ENCODE measurements around the gene KRTAP12-2. TPM values are rescaled to one million over a fixed set of nuclear protein-coding genes. Genes with fewer than 3 reads are reported as not detected.

The KRTAP12-2 gene
- total and polyA plus RNA-seq, 8 donors, result not detected

DNA sequence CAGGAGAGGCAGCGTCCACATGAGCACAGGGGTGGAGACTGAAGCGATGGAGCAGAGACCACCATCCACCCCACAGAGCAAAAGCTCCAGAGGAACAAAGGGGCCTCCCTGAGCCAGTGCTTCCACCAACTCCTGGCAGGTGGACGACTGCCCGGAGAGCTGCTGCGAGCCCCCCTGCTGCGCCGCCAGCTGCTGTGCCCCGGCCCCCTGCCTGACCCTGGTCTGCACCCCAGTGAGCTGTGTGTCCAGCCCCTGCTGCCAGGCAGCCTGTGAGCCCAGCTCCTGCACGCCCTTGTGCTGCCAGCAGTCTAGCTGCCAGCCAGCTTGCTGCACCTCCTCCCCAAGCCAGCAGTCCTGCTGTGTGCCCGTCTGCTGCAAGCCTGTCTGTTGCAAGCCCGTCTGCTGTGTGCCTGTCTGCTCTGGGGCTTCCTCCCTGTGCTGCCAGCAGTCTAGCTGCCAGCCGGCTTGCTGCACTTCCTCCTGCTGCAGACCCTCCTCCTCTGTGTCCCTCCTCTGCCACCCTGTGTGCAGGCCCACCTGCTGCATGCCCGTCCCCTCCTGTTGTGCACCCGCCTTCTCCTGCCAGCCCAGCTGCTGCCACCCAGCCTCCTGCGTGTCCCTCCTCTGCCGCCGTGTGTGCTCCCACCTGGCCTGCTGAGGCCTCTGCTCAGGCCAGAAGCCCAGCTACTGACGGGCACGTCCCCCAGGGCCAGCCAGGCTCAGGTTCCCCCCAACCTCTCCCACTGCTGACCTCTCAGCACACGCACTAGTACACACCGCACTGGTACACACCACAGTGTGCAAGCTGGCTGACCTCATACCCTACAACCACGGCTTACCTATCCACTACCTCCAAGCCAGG, 35.6 kb upstream of the KRTAP12-2 start:
- TF ChIP-seq, protein P1, sequence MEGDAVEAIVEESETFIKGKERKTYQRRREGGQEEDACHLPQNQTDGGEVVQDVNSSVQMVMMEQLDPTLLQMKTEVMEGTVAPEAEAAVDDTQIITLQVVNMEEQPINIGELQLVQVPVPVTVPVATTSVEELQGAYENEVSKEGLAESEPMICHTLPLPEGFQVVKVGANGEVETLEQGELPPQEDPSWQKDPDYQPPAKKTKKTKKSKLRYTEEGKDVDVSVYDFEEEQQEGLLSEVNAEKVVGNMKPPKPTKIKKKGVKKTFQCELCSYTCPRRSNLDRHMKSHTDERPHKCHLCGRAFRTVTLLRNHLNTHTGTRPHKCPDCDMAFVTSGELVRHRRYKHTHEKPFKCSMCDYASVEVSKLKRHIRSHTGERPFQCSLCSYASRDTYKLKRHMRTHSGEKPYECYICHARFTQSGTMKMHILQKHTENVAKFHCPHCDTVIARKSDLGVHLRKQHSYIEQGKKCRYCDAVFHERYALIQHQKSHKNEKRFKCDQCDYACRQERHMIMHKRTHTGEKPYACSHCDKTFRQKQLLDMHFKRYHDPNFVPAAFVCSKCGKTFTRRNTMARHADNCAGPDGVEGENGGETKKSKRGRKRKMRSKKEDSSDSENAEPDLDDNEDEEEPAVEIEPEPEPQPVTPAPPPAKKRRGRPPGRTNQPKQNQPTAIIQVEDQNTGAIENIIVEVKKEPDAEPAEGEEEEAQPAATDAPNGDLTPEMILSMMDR (IDR thresholded peaks at IDR 0.05), result no peak
- ATAC-seq (no peak), DNase-seq (peak in 1 of 4 donors; percentile 67)
- peaks cover 25 to 100% of the 10 kb centered on the region in 2 donors for H3K27me3 ChIP-seq
- H3K36me3 ChIP-seq, result no peaks in the 10 kb centered on the region
- H3K4me3 ChIP-seq, result no peak overlapping the region
- H3K4me1 ChIP-seq, result no peaks in the 10 kb centered on the region
- H3K9me3 ChIP-seq, result no peaks in the 10 kb centered on the region
- no peak overlapping the region for H3K27ac ChIP-seq
- intact Hi-C loops (cut with DNase I), result no loop called here

DNA sequence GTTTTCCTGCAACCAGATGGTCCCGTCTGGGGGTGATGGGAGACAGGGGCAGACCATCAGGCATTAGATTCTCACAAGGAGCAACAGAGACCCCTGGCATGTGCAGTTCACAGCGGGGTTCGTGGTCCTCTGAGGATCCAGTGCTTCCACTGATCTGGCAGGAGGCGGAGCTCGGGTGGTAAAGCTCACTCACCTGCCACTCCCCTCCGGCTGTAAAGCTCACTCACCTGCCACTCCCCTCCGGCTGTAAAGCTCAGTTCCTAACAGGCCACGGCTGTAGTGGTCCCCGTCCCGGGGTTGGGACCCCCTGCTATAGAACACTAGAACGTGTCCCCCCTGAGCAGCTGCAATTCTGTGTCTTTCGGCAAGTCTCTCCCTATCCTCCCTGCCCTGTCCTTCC, 34.8 kb upstream of the KRTAP12-2 start:
- peaks cover 17 to 100% of the 10 kb centered on the region in 2 donors for H3K27me3 ChIP-seq
- intact Hi-C loops (cut with DNase I), result no loop called here

GRCh38 chr21:44701023-44701400, 34.3 kb upstream of the KRTAP12-2 start:
- Histone ChIP-seq H3K27ac (no peak overlapping the region), H3K27me3 (peaks cover 12 to 95% of the 10 kb centered on the region in 2 donors), H3K4me3 (no peak overlapping the region), H3K4me1 (no peaks in the 10 kb centered on the region), H3K9me3 (no peaks in the 10 kb centered on the region), H3K36me3 (no peaks in the 10 kb centered on the region)
- DNase-seq (no peak), ATAC-seq (no peak)
- TF ChIP-seq, protein P1 (IDR thresholded peaks at IDR 0.05), result no peak
- intact Hi-C loops (cut with DNase I), result no loop called here

More for the DNA sequence above, 34.8 kb upstream of the KRTAP12-2 start:
- no peaks in the 10 kb centered on the region for H3K9me3 ChIP-seq
- H3K4me3 ChIP-seq, result no peak overlapping the region
- H3K27ac ChIP-seq, result no peak overlapping the region
- DNase-seq (no peak), ATAC-seq (no peak)
- TF ChIP-seq, protein P1 (IDR thresholded peaks at IDR 0.05), result no peak
- no peaks in the 10 kb centered on the region for H3K36me3 ChIP-seq
- no peaks in the 10 kb centered on the region for H3K4me1 ChIP-seq

DNA sequence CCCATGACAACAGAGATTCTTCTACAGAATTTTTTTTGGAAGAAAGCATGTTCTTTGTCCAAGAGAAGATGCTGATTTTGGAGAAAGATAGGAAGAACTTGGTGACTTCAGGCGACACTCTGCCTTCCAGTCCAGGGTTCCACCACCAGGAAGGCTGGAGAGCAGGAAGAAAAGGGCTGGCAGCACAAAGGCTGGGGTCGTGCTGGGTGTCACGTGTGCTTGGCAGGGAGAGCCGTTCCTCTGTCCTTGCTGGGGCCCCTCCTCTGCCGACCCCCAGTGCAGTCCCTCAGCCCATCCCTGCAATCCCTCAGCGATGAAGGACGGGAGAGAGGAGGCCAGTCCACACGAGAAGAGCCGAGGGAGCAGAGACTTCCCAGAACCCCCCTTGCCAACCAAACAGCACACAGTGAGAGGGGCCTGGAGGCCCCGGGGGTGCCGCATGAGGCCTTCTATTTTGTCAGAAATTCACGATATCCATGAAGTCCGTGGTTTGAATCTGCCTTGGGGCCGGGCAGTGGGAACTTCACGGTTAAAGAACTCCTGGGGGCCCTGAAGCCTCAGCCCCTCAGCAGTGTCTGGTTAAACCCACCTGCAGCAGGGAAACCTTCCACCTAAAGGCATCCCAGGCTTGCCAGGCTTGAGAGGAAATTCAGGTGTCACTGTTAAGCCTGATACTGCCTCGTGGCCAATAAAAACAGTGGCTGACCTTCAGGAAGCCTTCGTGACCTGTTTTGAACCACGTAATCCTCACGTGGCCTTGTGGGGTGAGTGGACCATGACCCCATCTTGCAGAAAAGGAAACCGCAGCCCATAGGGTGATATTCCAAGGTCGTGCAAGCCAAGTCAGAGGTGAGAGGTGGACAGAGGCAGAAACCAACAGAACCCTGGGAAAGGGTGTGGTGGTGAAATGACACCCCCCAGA, 33.6 kb upstream of the KRTAP12-2 start:
- DNase-seq, result no peak
- H3K27me3 ChIP-seq, result peaks cover 10 to 95% of the 10 kb centered on the region in 2 donors
- no peak overlapping the region for H3K27ac ChIP-seq
- intact Hi-C loops (cut with DNase I), result no loop called here
- no peak overlapping the region for H3K4me3 ChIP-seq
- TF ChIP-seq, protein P1 (IDR thresholded peaks at IDR 0.05), result no peak
- no peak for ATAC-seq
- no peaks in the 10 kb centered on the region for H3K36me3 ChIP-seq
- H3K4me1 ChIP-seq, result no peaks in the 10 kb centered on the region
- no peaks in the 10 kb centered on the region for H3K9me3 ChIP-seq
